Measurements from ENCODE around the gene ZBTB42. TPM values are rescaled to one million over a fixed set of nuclear protein-coding genes. Genes with fewer than 3 reads are reported as not detected.

Gene ZBTB42
- total RNA-seq, 1 experiment from 2014 or later: 9.2 TPM

- no peaks in the 10 kb centered on the region for H3K9me2 ChIP-seq (replicated peaks; ENCODE audit: low read length)
- ChIA-PET POLR2A (ENCODE audit: unreplicated experiment) (no interaction called here), CTCF (no interaction called here)
- H3K27ac ChIP-seq (ENCODE audit: low read length): no peak overlapping the region
- no peaks in the 10 kb centered on the region for H3F3A ChIP-seq (ENCODE audit: low read length, unreplicated experiment)
- no TSS peak for BruUV-seq (replicated peaks)
- no peaks in the 10 kb centered on the region for H3K27me3 ChIP-seq (ENCODE audit: low read length)
- H3K9ac ChIP-seq (ENCODE audit: low read length): no peak overlapping the region
- no peaks in the 10 kb centered on the region for H3K79me2 ChIP-seq (ENCODE audit: low read length)
- no peaks in the 10 kb centered on the region for H3K9me3 ChIP-seq (ENCODE audit: low read length)
- H3K36me3 ChIP-seq (ENCODE audit: low read depth, low read length): no peaks in the 10 kb centered on the region
- no peak for ATAC-seq
- TF ChIP-seq CTCF (conservative IDR thresholded peaks at IDR 0.05; ENCODE audit: low read depth, low read length) (no peak), EZH2phosphoT487 (IDR thresholded peaks at IDR 0.05; ENCODE audit: borderline replicate concordance, low read length) (no peak), EZH2 (IDR thresholded peaks at IDR 0.05; ENCODE audit: low read length, unreplicated experiment) (no peak)
- no peak overlapping the region for H3K4me3 ChIP-seq (ENCODE audit: low read length)
- H3K4me1 ChIP-seq (ENCODE audit: insufficient read depth, low read length): no peaks in the 10 kb centered on the region
- no peak overlapping the region for H3K4me2 ChIP-seq (ENCODE audit: low read length)
- H4K20me1 ChIP-seq (ENCODE audit: low read length): no peaks in the 10 kb centered on the region
- intact Hi-C loops (cut with micrococcal nuclease): no loop called here
- no peak for DNase-seq
- H2AFZ ChIP-seq (ENCODE audit: low read length): no peak overlapping the region
These were observed 20.3 kb upstream of the ZBTB42 start for GRCh38 chr14:104780513-104781030.

- no TSS peak for BruUV-seq (replicated peaks)
- CTCF ChIA-PET: no interaction called here
- H3F3A ChIP-seq (ENCODE audit: low read length, unreplicated experiment): no peaks in the 10 kb centered on the region
- ATAC-seq: no peak
- no peak overlapping the region for H3K27ac ChIP-seq (ENCODE audit: low read length)
- H3K4me1 ChIP-seq (ENCODE audit: insufficient read depth, low read length): no peaks in the 10 kb centered on the region
- no peak for DNase-seq
- intact Hi-C loops (cut with micrococcal nuclease): no loop called here
- H4K20me1 ChIP-seq (ENCODE audit: low read length): no peaks in the 10 kb centered on the region
- POLR2A ChIA-PET (ENCODE audit: unreplicated experiment): no interaction called here
- TF ChIP-seq EZH2phosphoT487 (IDR thresholded peaks at IDR 0.05; ENCODE audit: borderline replicate concordance, low read length): no peak
- TF ChIP-seq EZH2 (IDR thresholded peaks at IDR 0.05; ENCODE audit: low read length, unreplicated experiment): no peak
- no peak for TF ChIP-seq CTCF (conservative IDR thresholded peaks at IDR 0.05; ENCODE audit: low read depth, low read length)
- no peak overlapping the region for H3K4me2 ChIP-seq (ENCODE audit: low read length)
- no peaks in the 10 kb centered on the region for H3K9me3 ChIP-seq (ENCODE audit: low read length)
- no peak overlapping the region for H3K9ac ChIP-seq (ENCODE audit: low read length)
- H3K36me3 ChIP-seq (ENCODE audit: low read depth, low read length): no peaks in the 10 kb centered on the region
- H2AFZ ChIP-seq (ENCODE audit: low read length): no peak overlapping the region
- H3K79me2 ChIP-seq (ENCODE audit: low read length): no peaks in the 10 kb centered on the region
- H3K27me3 ChIP-seq (ENCODE audit: low read length): no peaks in the 10 kb centered on the region
- H3K4me3 ChIP-seq (ENCODE audit: low read length): no peak overlapping the region
- H3K9me2 ChIP-seq (replicated peaks; ENCODE audit: low read length): no peaks in the 10 kb centered on the region
These were observed 19.4 kb upstream of the ZBTB42 start for GRCh38 chr14:104781271-104782077.

Data from PC-3 (cell line).